Stimulated activated CD8-positive, alpha-beta memory T cell treated with anti-CD3 and anti-CD28 coated beads, Interleukin-15, amount 100 ng/mL, for 48 hours (primary cell): ENCODE data around the gene PACSIN2.

Source experiments
- DNase-seq, 2 donors: peaks; one replicate each; pipeline ENCODE4 v3.0.0-alpha.2; 2020; ENCODE audit warnings: low read depth in 2 of 2

PACSIN2 gene

GRCh38 chr22:42906605-42907348 is 108.2 kb downstream of the PACSIN2 start:
- no peak for DNase-seq

GRCh38 chr22:42905702-42906183 is 109.2 kb downstream of the PACSIN2 start:
- no peak for DNase-seq

GRCh38 chr22:42905217-42905616 is 109.7 kb downstream of the PACSIN2 start:
- no peak for DNase-seq

GRCh38 chr22:42904050-42904449 is 110.9 kb downstream of the PACSIN2 start:
- no peak for DNase-seq

GRCh38 chr22:42902875-42903510 is 112.0 kb downstream of the PACSIN2 start:
- DNase-seq: no peak

- DNase-seq: no peak
Observed at GRCh38 chr22:42901790-42902508, 113.0 kb downstream of the PACSIN2 start.

- no peak for DNase-seq
Observed at GRCh38 chr22:42897960-42898359, 117.0 kb downstream of the PACSIN2 start.

- DNase-seq: no peak
Observed at GRCh38 chr22:42895541-42895981, 119.4 kb downstream of the PACSIN2 start.

GRCh38 chr22:42895087-42895486 is 119.9 kb downstream of the PACSIN2 start:
- no peak for DNase-seq

- DNase-seq: no peak
Observed at GRCh38 chr22:42893371-42894150, 121.4 kb downstream of the PACSIN2 start.

- DNase-seq: no peak
Observed at GRCh38 chr22:42892571-42893316, 122.2 kb downstream of the PACSIN2 start.

GRCh38 chr22:42892156-42892555 is 122.8 kb downstream of the PACSIN2 start:
- DNase-seq: no peak

GRCh38 chr22:42891696-42892095 is 123.3 kb downstream of the PACSIN2 start:
- no peak for DNase-seq

- DNase-seq: no peak
Observed at GRCh38 chr22:42891008-42891407, 123.9 kb downstream of the PACSIN2 start.

GRCh38 chr22:42889304-42889703 is 125.6 kb downstream of the PACSIN2 start:
- no peak for DNase-seq

- DNase-seq: no peak
Observed at GRCh38 chr22:42887523-42888507, 127.1 kb downstream of the PACSIN2 start.

- DNase-seq: no peak
Observed at GRCh38 chr22:42887120-42887519, 127.8 kb downstream of the PACSIN2 start.

GRCh38 chr22:42885446-42885845 is 129.5 kb downstream of the PACSIN2 start:
- no peak for DNase-seq

- DNase-seq: no peak
Observed at GRCh38 chr22:42884616-42885375, 130.2 kb downstream of the PACSIN2 start.
